Memory B cell (primary cell): ENCODE measurements around the gene ALDH1A2.

Experiments
- ATAC-seq: fragments of 150-1000 bp; cut with Tn5 transposase; 2 replicates; pipeline ENCODE4 v1.10.0; 2021; ENCODE audit warnings: low read depth, mild to moderate bottlenecking, moderate library complexity
- DNase-seq, 2 donors: peaks; one replicate each; pipeline ENCODE4 v3.0.0; 2022; ENCODE audit warnings: low spot score in 2 of 2
- H3K27ac Mint-ChIP-seq: one replicate; pipeline ENCODE4 v1.8.0; 2022; ENCODE audit warnings: mild to moderate bottlenecking, moderate library complexity, mixed read lengths
- H3K27me3 Mint-ChIP-seq: one replicate; pipeline ENCODE4 v1.8.0; 2022; ENCODE audit warnings: mixed read lengths
- H3K36me3 Mint-ChIP-seq: one replicate; pipeline ENCODE4 v1.8.0; 2022; ENCODE audit warnings: mild to moderate bottlenecking, mixed read lengths
- H3K4me1 Mint-ChIP-seq: one replicate; pipeline ENCODE4 v1.8.0; 2022; ENCODE audit warnings: mixed read lengths
- H3K4me3 Mint-ChIP-seq: one replicate; pipeline ENCODE4 v1.8.0; 2022; ENCODE audit warnings: mild to moderate bottlenecking, moderate library complexity, mixed read lengths
- H3K9me3 Mint-ChIP-seq: one replicate; pipeline ENCODE4 v1.8.0; 2022; ENCODE audit warnings: mixed read lengths

ALDH1A2 gene

DNA sequence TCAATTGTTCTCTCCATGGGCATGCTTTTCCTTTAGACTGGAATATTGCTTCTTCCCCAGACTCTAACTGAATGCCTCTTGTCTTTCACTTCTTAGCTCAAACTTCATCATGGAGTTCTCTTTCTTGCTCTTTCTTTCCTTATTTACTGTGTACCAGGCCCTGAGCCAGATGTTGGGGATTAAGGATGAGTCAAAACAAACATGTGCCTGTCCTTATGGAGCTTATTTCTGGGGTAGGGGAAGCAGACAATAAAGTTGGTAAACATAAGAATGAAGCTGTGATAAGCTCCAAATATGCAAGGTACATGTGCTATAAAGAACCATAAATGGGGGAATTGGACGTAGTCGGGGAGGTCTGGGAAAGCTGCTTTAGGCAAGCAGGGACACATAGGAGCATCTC is 145.8 kb downstream of the ALDH1A2 start:
- no peak overlapping the region for H3K27ac Mint-ChIP-seq
- H3K9me3 Mint-ChIP-seq = no peaks in the 10 kb centered on the region
- no peak overlapping the region for H3K4me3 Mint-ChIP-seq
- no peak for ATAC-seq
- no peak for DNase-seq
- no peaks in the 10 kb centered on the region for H3K4me1 Mint-ChIP-seq
- peaks cover 12% of the 10 kb centered on the region for H3K27me3 Mint-ChIP-seq
- no peaks in the 10 kb centered on the region for H3K36me3 Mint-ChIP-seq

DNA sequence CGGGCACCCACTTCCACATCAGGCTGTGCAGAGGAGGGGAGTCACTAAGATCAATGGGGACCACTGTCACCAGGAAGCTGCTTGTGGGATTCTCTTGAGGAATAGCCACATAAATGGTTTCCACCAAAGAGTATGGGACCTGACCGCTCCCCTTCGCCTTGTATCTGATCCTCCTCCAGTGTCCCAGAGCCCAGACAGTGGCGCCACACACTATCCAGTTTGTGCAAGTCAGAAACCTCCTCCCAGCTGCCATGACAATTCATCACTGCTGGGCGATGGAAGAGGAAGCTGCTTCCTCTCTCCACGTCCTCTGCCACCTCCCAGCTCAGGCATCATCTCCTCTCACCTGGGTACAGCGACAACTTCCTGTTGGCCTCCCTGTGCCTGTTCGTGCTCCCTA is 147.5 kb downstream of the ALDH1A2 start:
- Mint-ChIP-seq H3K9me3 (no peaks in the 10 kb centered on the region), H3K36me3 (no peaks in the 10 kb centered on the region), H3K4me1 (no peaks in the 10 kb centered on the region), H3K27ac (no peak overlapping the region), H3K4me3 (no peak overlapping the region), H3K27me3 (peaks cover 15% of the 10 kb centered on the region)
- DNase-seq (no peak), ATAC-seq (no peak)

DNA sequence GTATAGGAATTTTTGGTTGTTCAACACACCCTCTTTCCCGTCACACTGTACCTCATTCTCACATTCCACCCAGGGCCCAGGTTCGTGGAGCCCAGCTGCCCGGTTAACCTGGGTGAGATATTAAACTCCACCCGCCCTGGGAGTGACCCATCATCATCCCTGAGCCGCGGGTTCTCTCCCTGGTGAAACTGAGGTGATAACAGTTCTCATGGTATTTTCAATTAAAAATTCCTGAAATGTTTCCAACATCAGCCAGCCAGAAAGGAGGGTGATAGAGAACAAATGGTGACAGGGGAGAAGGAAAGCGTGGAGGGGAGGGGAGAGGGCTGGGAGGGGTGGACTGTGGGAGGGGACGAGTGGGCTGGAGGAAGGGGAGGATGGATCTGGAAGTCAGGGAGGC is 148.8 kb downstream of the ALDH1A2 start:
- H3K9me3 Mint-ChIP-seq = no peaks in the 10 kb centered on the region
- no peak for ATAC-seq
- H3K4me1 Mint-ChIP-seq = no peaks in the 10 kb centered on the region
- peaks cover 15% of the 10 kb centered on the region for H3K27me3 Mint-ChIP-seq
- H3K4me3 Mint-ChIP-seq = no peak overlapping the region
- no peak overlapping the region for H3K27ac Mint-ChIP-seq
- DNase-seq = no peak
- no peaks in the 10 kb centered on the region for H3K36me3 Mint-ChIP-seq

DNA sequence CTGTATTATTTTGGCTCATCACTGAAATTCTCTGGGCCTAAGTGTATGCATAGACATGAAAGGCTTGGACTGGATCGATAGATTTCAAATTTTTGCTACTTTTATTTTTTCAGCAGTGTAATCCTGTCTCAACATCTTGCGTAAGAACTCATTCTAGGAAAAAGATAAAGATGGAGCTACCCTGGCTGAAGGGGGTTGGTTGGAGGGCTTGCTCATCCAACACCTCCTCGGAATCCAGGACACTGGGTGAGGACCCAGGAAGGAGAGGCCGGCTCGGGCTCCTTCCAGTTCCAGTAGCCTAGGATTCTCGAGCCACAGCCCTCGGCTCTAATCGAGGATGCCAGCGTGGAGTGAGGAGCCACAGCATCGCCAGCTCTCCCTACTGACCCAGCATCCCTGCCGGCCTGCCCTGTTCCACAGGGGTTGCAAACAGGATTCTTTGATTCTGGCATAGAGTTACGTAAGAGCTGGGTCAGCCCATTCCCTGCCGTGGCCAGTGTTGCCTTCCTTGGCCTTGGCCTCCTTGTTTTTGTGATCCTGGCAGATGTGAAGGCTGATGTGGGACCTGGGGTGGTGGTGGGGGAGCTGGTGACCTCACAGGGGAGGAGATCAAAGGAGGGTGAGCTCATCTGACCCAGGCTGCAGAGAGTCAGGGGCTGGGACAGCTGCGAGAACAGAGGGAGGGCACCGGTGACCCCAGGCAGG is 149.5 kb downstream of the ALDH1A2 start:
- no peak overlapping the region for H3K4me3 Mint-ChIP-seq
- no peaks in the 10 kb centered on the region for H3K9me3 Mint-ChIP-seq
- DNase-seq = no peak
- no peaks in the 10 kb centered on the region for H3K36me3 Mint-ChIP-seq
- H3K27me3 Mint-ChIP-seq = peaks cover 15% of the 10 kb centered on the region
- H3K4me1 Mint-ChIP-seq = no peaks in the 10 kb centered on the region
- no peak overlapping the region for H3K27ac Mint-ChIP-seq
- ATAC-seq = no peak

DNA sequence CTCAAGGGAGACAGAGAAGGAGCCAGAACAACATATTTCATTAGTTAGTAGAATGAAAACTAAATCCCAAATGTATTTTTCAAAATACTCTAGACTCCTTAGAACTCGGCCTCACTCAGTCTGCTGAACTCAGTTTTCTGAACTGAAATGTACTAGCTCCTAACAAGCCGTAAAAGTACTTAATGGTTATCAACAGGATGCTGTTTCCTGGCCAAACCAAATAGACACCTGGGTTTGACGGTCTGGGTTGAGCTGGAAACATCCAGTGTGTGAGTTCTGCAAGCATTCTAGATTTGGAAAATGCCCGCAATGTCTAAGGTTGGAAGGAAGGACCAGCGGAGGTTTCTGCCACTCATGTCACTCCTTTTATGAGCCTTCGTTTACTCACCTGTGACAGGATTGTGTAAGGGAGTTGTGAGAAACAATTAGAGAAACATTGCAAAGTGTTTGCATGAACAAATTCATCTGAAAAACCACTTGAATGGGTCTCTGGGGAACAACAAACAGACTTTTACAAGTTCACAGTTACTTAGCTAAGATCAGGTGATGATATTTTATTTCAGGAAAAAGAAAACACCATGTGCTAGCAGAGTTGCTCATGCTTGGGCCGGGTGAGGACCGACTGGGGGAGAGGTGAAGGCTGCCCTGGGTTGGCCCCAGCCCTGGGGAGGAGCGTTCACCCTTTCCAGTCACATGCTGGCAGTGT is 151.0 kb downstream of the ALDH1A2 start:
- no peaks in the 10 kb centered on the region for H3K36me3 Mint-ChIP-seq
- ATAC-seq = no peak

DNA sequence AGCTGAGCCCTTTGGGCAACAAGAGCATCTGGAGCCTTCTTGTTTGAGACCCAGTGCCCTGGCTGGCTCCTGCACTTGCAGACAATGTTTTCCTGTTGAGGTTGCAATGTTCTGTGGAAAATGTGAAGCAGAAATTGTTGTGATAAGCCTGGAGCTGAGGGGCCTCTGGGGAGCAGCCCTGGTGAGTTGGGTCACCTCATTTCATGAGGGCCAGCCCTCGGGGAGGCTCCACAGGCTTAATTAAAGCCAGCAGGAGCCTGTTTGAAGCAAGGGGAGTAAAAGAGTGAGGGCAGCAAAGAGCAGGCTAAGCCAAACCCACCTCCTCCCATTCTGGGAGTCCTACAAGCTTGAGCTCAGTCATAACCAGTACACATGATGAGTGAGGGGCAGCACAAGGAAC is 154.3 kb downstream of the ALDH1A2 start:
- H3K27ac Mint-ChIP-seq = no peak overlapping the region
- H3K36me3 Mint-ChIP-seq = no peaks in the 10 kb centered on the region
- no peak overlapping the region for H3K4me3 Mint-ChIP-seq
- no peaks in the 10 kb centered on the region for H3K9me3 Mint-ChIP-seq
- ATAC-seq = no peak
- H3K4me1 Mint-ChIP-seq = no peaks in the 10 kb centered on the region
- H3K27me3 Mint-ChIP-seq = peaks cover 7% of the 10 kb centered on the region
- no peak for DNase-seq

More for the DNA sequence above, 151.0 kb downstream of the ALDH1A2 start:
- H3K9me3 Mint-ChIP-seq = no peaks in the 10 kb centered on the region
- H3K4me1 Mint-ChIP-seq = no peaks in the 10 kb centered on the region
- peaks cover 8% of the 10 kb centered on the region for H3K27me3 Mint-ChIP-seq
- H3K4me3 Mint-ChIP-seq = no peak overlapping the region
- DNase-seq = no peak
- H3K27ac Mint-ChIP-seq = no peak overlapping the region

DNA sequence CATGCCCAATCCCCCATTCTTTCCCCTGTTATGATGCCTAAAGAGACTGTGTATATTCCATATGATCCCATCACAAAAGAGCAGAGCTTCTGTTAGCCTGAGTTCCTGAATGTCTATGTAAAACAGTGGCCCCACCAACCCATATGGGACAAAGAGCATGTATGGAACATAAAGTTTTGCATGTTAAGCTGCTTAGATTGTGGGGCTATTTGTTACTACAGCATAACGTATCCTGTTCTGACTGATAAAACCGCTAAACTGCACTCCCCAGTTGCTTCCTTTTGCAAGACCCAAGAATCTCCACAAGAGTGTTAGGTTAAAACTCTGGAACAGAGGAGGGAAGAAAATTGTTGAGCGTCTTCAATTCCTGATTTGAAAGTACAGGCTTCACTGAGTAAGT is 154.8 kb downstream of the ALDH1A2 start:
- Mint-ChIP-seq H3K9me3 (no peaks in the 10 kb centered on the region), H3K36me3 (no peaks in the 10 kb centered on the region), H3K4me3 (no peak overlapping the region), H3K27ac (no peak overlapping the region), H3K27me3 (peaks cover 7% of the 10 kb centered on the region), H3K4me1 (no peaks in the 10 kb centered on the region)
- no peak for DNase-seq
- no peak for ATAC-seq

DNA sequence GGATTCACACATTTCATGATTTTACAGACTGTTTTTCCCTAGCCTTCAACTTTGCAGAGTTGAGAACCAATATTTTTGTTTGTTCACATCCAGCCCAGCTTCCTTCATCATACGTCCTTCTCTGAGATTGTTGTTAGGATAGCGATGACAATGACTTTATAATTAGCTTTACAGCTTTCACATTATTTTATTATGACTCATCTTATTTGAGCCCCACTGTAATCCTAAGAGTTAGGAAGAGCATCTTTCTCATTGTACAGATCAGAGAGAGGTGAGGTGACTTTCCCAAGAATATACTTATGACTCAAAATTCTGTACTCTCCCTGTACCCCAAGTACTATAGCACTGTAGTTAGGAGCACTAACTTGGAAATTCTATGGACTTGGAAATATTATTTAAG is 156.1 kb downstream of the ALDH1A2 start:
- Mint-ChIP-seq H3K27me3 (peaks cover 9% of the 10 kb centered on the region), H3K27ac (no peak overlapping the region), H3K9me3 (no peaks in the 10 kb centered on the region), H3K4me1 (no peaks in the 10 kb centered on the region), H3K4me3 (no peak overlapping the region), H3K36me3 (no peaks in the 10 kb centered on the region)
- no peak for DNase-seq
- ATAC-seq = no peak

DNA sequence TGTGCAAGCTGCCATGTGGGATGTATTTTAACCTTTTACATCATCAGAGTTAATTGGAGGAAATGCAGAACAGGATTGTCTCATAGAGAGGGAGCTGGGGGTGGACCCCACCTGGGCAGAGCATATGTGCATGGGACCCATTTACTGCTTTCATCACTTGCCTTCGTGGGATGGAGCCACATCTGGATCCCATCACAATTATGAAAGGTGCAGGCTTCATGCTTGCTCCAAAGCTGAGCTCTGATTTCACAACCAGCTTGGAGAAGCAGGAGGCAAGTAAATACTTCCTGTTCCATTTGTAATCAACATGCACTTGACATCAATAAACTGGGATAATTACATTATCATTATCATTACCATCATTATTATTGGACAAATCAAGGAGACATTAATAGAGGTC is 161.9 kb downstream of the ALDH1A2 start:
- H3K27me3 Mint-ChIP-seq = peaks cover 9% of the 10 kb centered on the region
- H3K9me3 Mint-ChIP-seq = no peaks in the 10 kb centered on the region
- no peak for ATAC-seq
- H3K4me1 Mint-ChIP-seq = no peaks in the 10 kb centered on the region
- DNase-seq = no peak
- H3K27ac Mint-ChIP-seq = no peak overlapping the region
- H3K36me3 Mint-ChIP-seq = no peaks in the 10 kb centered on the region
- H3K4me3 Mint-ChIP-seq = no peak overlapping the region
